T-helper 1 cell treated with Interleukin-12 subunit alpha and Interleukin-12 subunit beta and Interleukin-4 antibody, amounts not matched to agents 30 μg/mL and 1 μg/mL, for 36 hours (primary cell): ENCODE data around the gene CGB7.
A peak's percentile ranks its signal among the peaks of the same experiment; 100 is the strongest.
"Not testable (repeated sequence)": the region's sequence is repeated elsewhere in the genome, so short reads cannot be mapped to it uniquely, and the experiment has no call there.

Experiments
- H3K27ac Mint-ChIP-seq: one replicate; pipeline ENCODE4 v1.8.0; 2021; ENCODE audit warnings: mild to moderate bottlenecking, mixed read lengths
- H3K27me3 Mint-ChIP-seq: one replicate; pipeline ENCODE4 v1.8.0; 2021; ENCODE audit warnings: low read depth, mixed read lengths
- H3K36me3 Mint-ChIP-seq: one replicate; pipeline ENCODE4 v1.8.0; 2021; ENCODE audit warnings: low read depth, mixed read lengths
- H3K4me1 Mint-ChIP-seq: one replicate; pipeline ENCODE4 v1.8.0; 2021; ENCODE audit warnings: low read depth, mixed read lengths
- H3K4me3 Mint-ChIP-seq: one replicate; pipeline ENCODE4 v1.8.0; 2021; ENCODE audit warnings: mild to moderate bottlenecking, moderate library complexity, mixed read lengths
- H3K9me3 Mint-ChIP-seq: one replicate; pipeline ENCODE4 v1.8.0; 2021; ENCODE audit warnings: mixed read lengths

The CGB7 gene

GRCh38 chr19:49064029-49064629 is 6.6 kb upstream of the CGB7 start:
- no peak overlapping the region for H3K27ac Mint-ChIP-seq
- H3K4me1 Mint-ChIP-seq, result no peaks in the 10 kb centered on the region
- no peak overlapping the region for H3K4me3 Mint-ChIP-seq
- H3K27me3 Mint-ChIP-seq, result peaks cover 69% of the 10 kb centered on the region
- H3K9me3 Mint-ChIP-seq, result no peaks in the 10 kb centered on the region
- H3K36me3 Mint-ChIP-seq, result no peaks in the 10 kb centered on the region

- Mint-ChIP-seq H3K9me3 (no peaks in the 10 kb centered on the region), H3K4me3 (no peak overlapping the region), H3K27ac (no peak overlapping the region), H3K27me3 (peaks cover 72% of the 10 kb centered on the region), H3K36me3 (no peaks in the 10 kb centered on the region), H3K4me1 (peaks cover 9% of the 10 kb centered on the region)
Observed at GRCh38 chr19:49061445-49061844, 3.9 kb upstream of the CGB7 start.

GRCh38 chr19:49061000-49061399 is 3.5 kb upstream of the CGB7 start:
- no peaks in the 10 kb centered on the region for H3K9me3 Mint-ChIP-seq
- peaks cover 12% of the 10 kb centered on the region for H3K4me1 Mint-ChIP-seq
- H3K4me3 Mint-ChIP-seq, result no peak overlapping the region
- H3K36me3 Mint-ChIP-seq, result no peaks in the 10 kb centered on the region
- peaks cover 72% of the 10 kb centered on the region for H3K27me3 Mint-ChIP-seq
- no peak overlapping the region for H3K27ac Mint-ChIP-seq

GRCh38 chr19:49059053-49059452 is 1.5 kb upstream of the CGB7 start:
- Mint-ChIP-seq H3K36me3 (no peaks in the 10 kb centered on the region), H3K4me3 (no peak overlapping the region), H3K27me3 (peaks cover 67% of the 10 kb centered on the region), H3K4me1 (peaks cover 12% of the 10 kb centered on the region), H3K9me3 (no peaks in the 10 kb centered on the region), H3K27ac (no peak overlapping the region)

- no peak overlapping the region for H3K4me3 Mint-ChIP-seq
- H3K9me3 Mint-ChIP-seq, result no peaks in the 10 kb centered on the region
- peaks cover 63% of the 10 kb centered on the region for H3K27me3 Mint-ChIP-seq
- no peak overlapping the region for H3K27ac Mint-ChIP-seq
- no peaks in the 10 kb centered on the region for H3K36me3 Mint-ChIP-seq
- peaks cover 12% of the 10 kb centered on the region for H3K4me1 Mint-ChIP-seq
Observed at GRCh38 chr19:49058562-49058961, 1.0 kb upstream of the CGB7 start.

GRCh38 chr19:49056902-49057596 is 500 bp downstream of the CGB7 start:
- Mint-ChIP-seq H3K4me1 (peaks cover 12% of the 10 kb centered on the region), H3K27me3 (peaks cover 56% of the 10 kb centered on the region)

GRCh38 chr19:49056101-49056901 is 1.2 kb downstream of the CGB7 start:
- H3K27me3 Mint-ChIP-seq, result peaks cover 56% of the 10 kb centered on the region
- H3K9me3 Mint-ChIP-seq, result no peaks in the 10 kb centered on the region
- peaks cover 12% of the 10 kb centered on the region for H3K4me1 Mint-ChIP-seq
- no peaks in the 10 kb centered on the region for H3K36me3 Mint-ChIP-seq
- no peak overlapping the region for H3K27ac Mint-ChIP-seq
- H3K4me3 Mint-ChIP-seq, result peak overlapping the region; percentile 74

More at GRCh38 chr19:49056902-49057596, 500 bp downstream of the CGB7 start:
- H3K36me3 Mint-ChIP-seq, H3K9me3 Mint-ChIP-seq, H3K27ac Mint-ChIP-seq: not testable (repeated sequence)
- peak overlapping the region; percentile 74 for H3K4me3 Mint-ChIP-seq

GRCh38 chr19:49050376-49051033 is 7.0 kb downstream of the CGB7 start:
- H3K4me1 Mint-ChIP-seq, H3K36me3 Mint-ChIP-seq, H3K4me3 Mint-ChIP-seq, H3K27ac Mint-ChIP-seq, H3K9me3 Mint-ChIP-seq, H3K27me3 Mint-ChIP-seq: not testable (repeated sequence)

GRCh38 chr19:49049834-49050233 is 7.7 kb downstream of the CGB7 start:
- not testable (repeated sequence) for H3K4me1 Mint-ChIP-seq, H3K4me3 Mint-ChIP-seq, H3K27ac Mint-ChIP-seq, H3K27me3 Mint-ChIP-seq, H3K36me3 Mint-ChIP-seq, H3K9me3 Mint-ChIP-seq

- not testable (repeated sequence) for H3K4me1 Mint-ChIP-seq, H3K27ac Mint-ChIP-seq, H3K4me3 Mint-ChIP-seq, H3K36me3 Mint-ChIP-seq, H3K27me3 Mint-ChIP-seq, H3K9me3 Mint-ChIP-seq
Observed at GRCh38 chr19:49049011-49049410, 8.5 kb downstream of the CGB7 start, which contains the start of gene CGB8. TSS of gene CGB8 (minus strand) at chr19:49049111. CDS start at chr19:49048739, 372 bp downstream.

GRCh38 chr19:49043548-49043947 is 14.0 kb downstream of the CGB7 start, which contains the start of gene CGB5:
TSS of gene CGB5 (plus strand) at chr19:49043848. CDS start at chr19:49044210, 362 bp downstream.
- not testable (repeated sequence) for H3K36me3 Mint-ChIP-seq, H3K4me3 Mint-ChIP-seq, H3K9me3 Mint-ChIP-seq, H3K4me1 Mint-ChIP-seq, H3K27ac Mint-ChIP-seq, H3K27me3 Mint-ChIP-seq

GRCh38 chr19:49042666-49043065 is 14.9 kb downstream of the CGB7 start:
- H3K36me3 Mint-ChIP-seq, H3K27me3 Mint-ChIP-seq, H3K4me1 Mint-ChIP-seq, H3K9me3 Mint-ChIP-seq, H3K27ac Mint-ChIP-seq, H3K4me3 Mint-ChIP-seq: not testable (repeated sequence)

GRCh38 chr19:49042177-49042576 is 15.4 kb downstream of the CGB7 start:
- Mint-ChIP-seq H3K4me3 (no peak overlapping the region), H3K9me3 (no peaks in the 10 kb centered on the region), H3K36me3 (no peaks in the 10 kb centered on the region), H3K27me3 (no peaks in the 10 kb centered on the region), H3K4me1 (no peaks in the 10 kb centered on the region), H3K27ac (no peak overlapping the region)

GRCh38 chr19:49039736-49040135 is 17.8 kb downstream of the CGB7 start:
- H3K4me1 Mint-ChIP-seq, H3K27ac Mint-ChIP-seq, H3K36me3 Mint-ChIP-seq, H3K27me3 Mint-ChIP-seq, H3K9me3 Mint-ChIP-seq, H3K4me3 Mint-ChIP-seq: not testable (repeated sequence)
